ENCODE results near the gene NKAIN4. TPM values are rescaled to one million over a fixed set of nuclear protein-coding genes. Genes with fewer than 3 reads are reported as not detected.

Gene NKAIN4
- total RNA-seq, 2 donors from 2014 or later, result not detected

- TF ChIP-seq CTCF (IDR thresholded peaks at IDR 0.05), result no peak
- no peaks in the 10 kb centered on the region for H3K4me1 ChIP-seq (ENCODE audit: control insufficient read depth in 1 of 2, low read depth in 2 of 2)
- no peak for DNase-seq (ENCODE audit: low spot score)
- ATAC-seq (ENCODE audit: insufficient number of reproducible peaks, low FRiP score, low read depth), result no peak
- no peak overlapping the region for H3K27ac ChIP-seq
- peaks cover 67% of the 10 kb centered on the region for H3K36me3 ChIP-seq
- H3K27me3 ChIP-seq (replicated peaks; ENCODE audit: insufficient read depth), result no peaks in the 10 kb centered on the region
- H3K9me3 ChIP-seq, result no peaks in the 10 kb centered on the region
- no peak overlapping the region for H3K4me3 ChIP-seq
Measured at GRCh38 chr20:63281742-63282665, 27.7 kb upstream of the NKAIN4 start.

- no peaks in the 10 kb centered on the region for H3K9me3 ChIP-seq
- H3K27ac ChIP-seq, result no peak overlapping the region
- DNase-seq (ENCODE audit: low spot score) (no peak), ATAC-seq (ENCODE audit: insufficient number of reproducible peaks, low FRiP score, low read depth) (no peak)
- H3K4me1 ChIP-seq (ENCODE audit: control insufficient read depth in 1 of 2, low read depth in 2 of 2), result no peaks in the 10 kb centered on the region
- TF ChIP-seq CTCF (IDR thresholded peaks at IDR 0.05), result no peak
- peaks cover 69% of the 10 kb centered on the region for H3K36me3 ChIP-seq
- no peak overlapping the region for H3K4me3 ChIP-seq
- no peaks in the 10 kb centered on the region for H3K27me3 ChIP-seq (replicated peaks; ENCODE audit: insufficient read depth)
Measured at GRCh38 chr20:63280929-63281545, 26.8 kb upstream of the NKAIN4 start.

- Histone ChIP-seq H3K9me3 (no peaks in the 10 kb centered on the region), H3K4me1 (ENCODE audit: control insufficient read depth in 1 of 2, low read depth in 2 of 2) (no peaks in the 10 kb centered on the region), H3K4me3 (no peak overlapping the region), H3K27ac (no peak overlapping the region), H3K27me3 (replicated peaks; ENCODE audit: insufficient read depth) (no peaks in the 10 kb centered on the region), H3K36me3 (peaks cover 66% of the 10 kb centered on the region)
- no peak for TF ChIP-seq CTCF (IDR thresholded peaks at IDR 0.05)
- ATAC-seq (ENCODE audit: insufficient number of reproducible peaks, low FRiP score, low read depth), result no peak
- no peak for DNase-seq (ENCODE audit: low spot score)
Measured at GRCh38 chr20:63280371-63280770, 26.1 kb upstream of the NKAIN4 start.

GRCh38 chr20:63279931-63280330 is 25.7 kb upstream of the NKAIN4 start:
- no peak overlapping the region for H3K27ac ChIP-seq
- no peak for TF ChIP-seq CTCF (IDR thresholded peaks at IDR 0.05)
- no peaks in the 10 kb centered on the region for H3K9me3 ChIP-seq
- ATAC-seq (ENCODE audit: insufficient number of reproducible peaks, low FRiP score, low read depth), result no peak
- no peaks in the 10 kb centered on the region for H3K27me3 ChIP-seq (replicated peaks; ENCODE audit: insufficient read depth)
- DNase-seq (ENCODE audit: low spot score), result no peak
- peaks cover 0 to 4% of the 10 kb centered on the region in 2 donors for H3K4me1 ChIP-seq (ENCODE audit: control insufficient read depth in 1 of 2, low read depth in 2 of 2)
- peaks cover 66% of the 10 kb centered on the region for H3K36me3 ChIP-seq
- H3K4me3 ChIP-seq, result no peak overlapping the region

- H3K4me1 ChIP-seq (ENCODE audit: control insufficient read depth in 1 of 2, low read depth in 2 of 2), result peaks cover 8 to 15% of the 10 kb centered on the region in 2 donors
- peaks cover 55% of the 10 kb centered on the region for H3K36me3 ChIP-seq
- no peaks in the 10 kb centered on the region for H3K9me3 ChIP-seq
- TF ChIP-seq CTCF (IDR thresholded peaks at IDR 0.05), result no peak
- DNase-seq (ENCODE audit: low spot score), result no peak
- no peak overlapping the region for H3K27ac ChIP-seq
- no peak for ATAC-seq (ENCODE audit: insufficient number of reproducible peaks, low FRiP score, low read depth)
- no peak overlapping the region for H3K4me3 ChIP-seq
- H3K27me3 ChIP-seq (replicated peaks; ENCODE audit: insufficient read depth), result no peaks in the 10 kb centered on the region
Measured at GRCh38 chr20:63278661-63279060, 24.4 kb upstream of the NKAIN4 start.
